UCSD-AML1 (cell line): ENCODE data around the gene HSPB6.
"Not testable (repeated sequence)": the region's sequence is repeated elsewhere in the genome, so short reads cannot be mapped to it uniquely, and the experiment has no call there.

ENCODE experiments used
- DNase-seq: peaks from one replicate; lab custom pipeline; 2025; ENCODE audit not compliant: unreplicated experiment; lab: John Stamatoyannopoulos, UW

Gene HSPB6, protein sequence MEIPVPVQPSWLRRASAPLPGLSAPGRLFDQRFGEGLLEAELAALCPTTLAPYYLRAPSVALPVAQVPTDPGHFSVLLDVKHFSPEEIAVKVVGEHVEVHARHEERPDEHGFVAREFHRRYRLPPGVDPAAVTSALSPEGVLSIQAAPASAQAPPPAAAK

DNA sequence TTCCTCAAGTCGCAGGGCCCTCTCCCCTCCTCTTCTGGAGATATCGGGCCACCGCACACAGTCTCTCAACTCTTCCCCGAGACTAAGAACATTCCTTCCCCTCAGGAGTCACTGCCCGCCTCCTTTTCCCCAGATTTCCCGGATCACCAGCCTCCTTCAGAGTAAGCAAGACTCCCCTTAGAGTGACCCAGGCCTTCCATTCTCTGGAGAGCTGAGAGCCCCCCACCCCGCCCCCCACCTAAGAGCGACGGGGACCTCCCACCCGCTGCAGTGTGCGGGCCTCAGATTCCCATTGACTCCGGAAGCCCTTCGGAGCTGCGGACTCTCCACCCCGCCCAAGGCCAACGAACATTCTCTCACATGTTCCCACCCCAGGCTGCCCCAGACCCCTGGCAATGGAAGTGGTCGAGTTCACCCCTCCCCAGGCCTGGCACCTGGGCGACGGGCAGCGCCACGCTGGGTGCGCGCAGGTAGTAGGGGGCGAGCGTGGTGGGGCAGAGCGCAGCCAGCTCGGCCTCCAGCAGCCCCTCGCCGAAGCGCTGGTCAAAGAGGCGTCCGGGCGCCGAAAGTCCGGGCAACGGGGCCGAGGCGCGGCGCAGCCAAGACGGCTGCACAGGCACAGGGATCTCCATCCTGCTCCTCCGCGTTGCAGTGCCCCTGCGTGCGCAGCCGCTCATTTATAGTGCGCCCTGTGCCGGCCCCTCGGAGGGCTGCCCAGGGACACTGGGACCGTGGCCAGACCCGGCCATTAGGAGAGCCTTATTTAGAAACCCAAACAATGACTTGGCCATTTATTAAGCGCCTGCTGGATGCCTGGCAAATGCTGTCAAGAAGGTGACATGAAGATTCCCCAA, at the start of gene HSPB6:
Gene HSPB6 (minus strand): TSS at position 653 of the 854 bp plus-strand sequence. CDS start 21 bp downstream, at position 632.
- no peak for DNase-seq

DNA sequence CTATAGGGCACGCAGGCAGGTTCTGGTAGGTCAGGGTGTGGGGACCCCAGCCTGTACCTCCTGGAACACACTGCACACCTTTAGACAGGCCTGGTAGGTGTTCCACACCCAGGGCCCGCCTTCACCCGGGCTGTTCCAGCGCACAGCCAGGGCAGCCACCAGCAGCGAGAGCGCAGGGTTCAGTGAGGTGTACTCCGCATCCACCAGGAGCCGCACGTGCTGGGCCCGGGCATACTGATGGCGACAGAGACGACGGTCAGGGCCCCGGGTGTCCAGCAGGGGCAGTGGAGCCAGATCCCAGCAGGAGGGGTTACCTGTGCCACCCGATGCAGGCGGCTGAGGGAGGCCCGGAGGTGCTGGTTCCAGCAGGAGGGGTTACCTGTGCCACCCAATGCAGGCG, 49.8 kb upstream of the HSPB6 start:
- no peak for DNase-seq

DNA sequence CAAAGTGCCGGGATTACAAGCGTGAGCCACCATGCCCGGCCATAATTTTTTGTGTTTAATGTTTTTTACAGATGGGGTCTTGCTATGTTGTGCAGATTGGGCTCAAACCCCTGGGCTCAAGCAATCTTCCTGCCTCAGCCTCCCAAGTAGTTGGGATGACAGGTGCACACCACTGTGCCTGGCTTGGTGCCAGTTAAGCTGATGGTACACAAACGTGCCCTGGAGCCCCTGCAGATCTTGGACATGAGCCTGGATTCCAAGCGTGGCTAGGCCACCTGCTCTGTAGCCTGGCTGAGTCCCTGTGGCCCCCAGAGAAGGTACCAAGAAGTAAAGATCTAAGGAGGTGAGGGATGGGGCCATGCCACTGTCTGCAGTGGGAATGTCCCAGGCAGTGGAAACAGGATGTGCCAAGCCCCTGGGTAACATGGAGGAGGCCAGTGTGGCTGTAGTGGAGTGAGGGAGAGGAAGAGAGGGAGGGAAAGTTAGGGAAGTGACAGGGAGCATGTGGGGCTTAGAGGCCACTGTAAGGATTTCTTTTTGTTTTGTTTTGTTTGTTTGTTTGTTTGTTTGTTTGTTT, 48.8 kb upstream of the HSPB6 start:
- DNase-seq, result no peak

DNA sequence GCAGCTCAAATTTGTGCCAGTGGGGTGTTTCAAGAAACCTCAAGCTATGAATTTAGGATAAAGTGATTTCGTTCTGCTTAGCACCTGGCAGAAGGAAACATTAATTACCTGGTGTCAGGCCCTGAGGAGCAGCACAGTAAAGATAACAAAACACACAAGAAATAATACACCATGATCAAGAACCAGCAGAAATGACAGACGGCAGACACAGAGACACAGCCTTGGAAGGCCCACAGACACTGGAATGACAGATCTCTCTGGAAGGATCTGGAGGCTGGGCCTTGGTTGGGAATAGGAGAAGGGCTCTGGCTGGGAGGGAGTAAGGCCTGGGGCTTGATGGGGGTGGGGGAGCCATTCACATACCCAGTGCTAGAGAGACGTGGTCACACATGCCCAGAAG, 45.0 kb upstream of the HSPB6 start:
- no peak for DNase-seq

DNA sequence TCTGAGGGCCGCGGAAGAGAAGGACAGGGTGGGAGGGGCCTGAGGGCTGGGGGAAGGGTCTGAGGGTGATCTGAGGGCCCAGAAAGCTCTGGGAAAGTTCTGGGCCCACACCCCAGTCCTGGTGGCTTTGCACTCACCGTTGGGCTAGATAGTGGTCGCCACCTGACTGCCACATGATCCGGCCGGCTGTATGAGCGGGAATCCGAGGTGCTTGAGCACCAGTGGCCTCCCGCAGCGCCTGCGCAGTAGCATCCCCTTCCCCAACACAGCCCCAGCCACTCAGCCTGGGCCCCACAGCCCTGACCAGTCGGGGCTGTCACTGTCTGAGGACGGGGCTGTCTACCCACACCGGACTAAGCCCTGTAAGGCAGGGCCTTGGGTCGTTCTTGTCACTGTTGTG, 40.8 kb upstream of the HSPB6 start:
- no peak for DNase-seq

DNA sequence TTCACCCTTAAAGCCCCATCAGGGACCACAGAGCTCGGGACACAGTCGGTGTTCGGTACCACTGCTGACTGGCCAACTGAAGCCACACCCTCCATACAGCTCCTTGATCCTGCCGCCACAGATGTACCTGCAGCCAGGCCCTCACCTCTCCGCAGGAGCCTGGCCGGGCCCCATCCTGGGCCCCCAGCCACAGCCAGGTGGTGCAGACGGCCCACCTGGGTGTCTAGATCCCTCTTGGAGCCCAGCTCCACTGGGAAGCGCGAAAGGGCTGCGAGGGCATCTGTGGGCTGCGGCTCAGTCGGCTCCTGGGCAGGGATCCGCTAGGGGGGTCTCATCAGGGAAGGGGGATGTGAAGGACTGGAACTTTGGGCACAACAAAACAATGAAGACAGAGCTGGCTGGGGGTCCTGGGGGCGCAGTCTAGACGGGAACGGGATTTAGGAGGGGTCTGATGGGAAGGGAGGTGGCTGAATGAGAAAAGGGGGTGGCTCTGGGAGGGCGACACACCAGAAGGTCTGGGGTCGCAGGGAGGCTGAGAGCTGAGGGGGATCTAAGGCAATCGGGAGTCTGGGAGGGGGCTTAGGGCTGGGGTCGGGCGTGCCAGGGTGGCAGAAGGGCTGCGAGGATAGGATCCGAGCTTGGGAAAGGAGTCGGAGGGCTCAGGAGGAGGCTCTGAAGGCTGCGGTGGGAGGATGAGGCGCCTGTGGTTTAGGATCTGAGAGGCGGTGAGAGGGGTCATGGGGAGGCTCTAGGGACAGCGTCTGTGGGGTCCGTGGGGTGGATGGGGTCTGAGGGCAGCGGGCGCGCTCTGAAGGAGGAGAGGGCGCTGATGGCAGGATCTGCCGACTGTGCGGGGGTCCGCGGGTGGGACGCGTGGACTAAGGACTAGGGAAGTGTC, 40.1 kb upstream of the HSPB6 start:
- DNase-seq, result no peak

DNA sequence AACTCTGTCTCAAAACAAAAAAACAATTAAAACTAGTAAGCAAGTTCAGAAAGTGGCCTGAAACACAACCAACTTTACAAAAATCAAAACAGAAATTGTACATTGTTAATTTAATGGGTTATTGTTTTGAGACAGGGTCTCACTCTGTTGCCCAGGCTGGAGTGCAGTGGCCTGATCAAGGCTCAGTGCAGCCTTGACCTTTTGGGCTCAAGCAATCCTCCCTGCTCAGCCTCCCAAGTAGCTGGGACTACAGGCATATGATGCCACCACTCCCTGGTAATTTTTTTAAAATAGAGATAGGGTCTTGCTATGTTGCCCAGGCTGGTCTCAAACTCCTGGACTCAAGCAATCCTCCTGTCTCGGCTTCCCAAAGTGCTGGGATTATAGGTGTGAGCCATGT, 38.7 kb upstream of the HSPB6 start:
- DNase-seq, result not testable (repeated sequence)

DNA sequence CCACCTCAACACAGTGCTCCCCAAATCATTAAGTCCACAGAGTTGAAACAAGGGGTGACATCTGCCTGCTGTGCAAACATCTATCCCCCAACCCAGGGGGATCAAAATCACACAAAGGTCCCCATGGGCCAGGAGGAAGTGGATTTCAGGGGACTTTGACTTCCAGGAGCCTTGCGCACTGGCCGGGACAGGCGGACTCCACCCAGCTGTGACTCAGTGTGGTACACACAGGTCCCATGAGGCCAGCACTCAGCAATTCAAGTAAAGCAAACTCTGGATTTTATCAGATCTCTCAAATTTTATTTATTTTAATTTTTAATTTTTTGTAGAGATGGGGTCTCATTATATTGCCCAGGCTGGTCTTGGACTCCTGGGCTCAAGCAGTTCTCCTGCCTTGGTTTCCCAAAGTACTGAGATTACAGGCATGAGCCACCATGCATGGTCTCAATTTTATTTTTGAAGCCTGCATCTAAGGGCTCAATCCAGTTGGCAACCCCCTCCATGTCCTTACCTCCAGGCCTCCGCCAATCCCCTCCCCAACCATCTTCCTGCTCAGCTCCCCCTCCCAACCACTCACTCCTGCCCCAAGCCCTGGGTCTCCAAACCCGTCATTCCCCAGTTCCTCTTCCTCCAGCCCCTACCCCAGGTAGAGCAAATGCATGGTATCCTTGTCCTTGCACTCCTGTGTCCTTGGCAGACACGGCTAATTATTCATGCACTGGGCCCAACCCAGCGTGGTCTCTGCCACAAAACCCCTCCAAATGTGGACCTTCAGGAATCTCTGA, 36.7 kb upstream of the HSPB6 start:
- no peak for DNase-seq

DNA sequence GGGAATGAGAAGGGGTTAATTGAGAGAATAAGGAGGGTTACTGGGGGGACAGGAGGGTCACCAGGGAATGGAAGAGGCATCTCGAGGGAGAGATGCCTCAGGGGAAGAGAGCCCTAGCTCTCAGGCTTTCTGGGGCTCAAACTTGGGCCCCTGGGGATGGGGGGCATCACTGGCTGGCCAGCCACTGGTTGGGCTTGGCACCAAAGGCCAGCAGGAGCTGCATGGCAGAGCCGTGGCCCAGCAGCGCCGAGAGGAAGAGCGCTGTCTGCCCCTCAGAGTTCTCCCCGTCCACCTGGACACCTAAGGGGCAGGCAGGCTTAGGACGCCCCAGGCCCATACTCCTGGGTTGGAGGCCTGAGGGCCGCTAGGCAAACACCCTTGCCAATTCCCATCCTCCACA, 36.1 kb upstream of the HSPB6 start:
- no peak for DNase-seq

DNA sequence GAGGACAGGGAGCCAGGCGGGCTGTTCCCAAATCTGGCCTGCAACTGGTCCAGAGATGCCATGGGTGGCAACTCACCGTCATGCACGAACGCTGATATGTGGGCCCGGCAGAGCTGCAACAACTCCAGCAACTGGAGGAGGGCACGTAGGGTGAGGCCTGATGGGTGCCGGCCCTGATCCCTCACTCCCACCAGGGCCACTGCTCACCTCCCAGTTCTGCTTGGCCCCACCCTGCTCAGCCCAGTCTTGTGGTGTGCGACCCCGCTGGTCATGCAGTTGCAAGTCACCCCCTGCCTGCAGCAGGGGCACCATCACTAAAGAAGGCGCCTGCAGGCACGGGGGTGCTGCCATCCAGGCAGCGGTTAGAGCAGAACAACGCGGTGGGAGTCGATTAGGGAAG, 35.5 kb upstream of the HSPB6 start:
- DNase-seq, result no peak

DNA sequence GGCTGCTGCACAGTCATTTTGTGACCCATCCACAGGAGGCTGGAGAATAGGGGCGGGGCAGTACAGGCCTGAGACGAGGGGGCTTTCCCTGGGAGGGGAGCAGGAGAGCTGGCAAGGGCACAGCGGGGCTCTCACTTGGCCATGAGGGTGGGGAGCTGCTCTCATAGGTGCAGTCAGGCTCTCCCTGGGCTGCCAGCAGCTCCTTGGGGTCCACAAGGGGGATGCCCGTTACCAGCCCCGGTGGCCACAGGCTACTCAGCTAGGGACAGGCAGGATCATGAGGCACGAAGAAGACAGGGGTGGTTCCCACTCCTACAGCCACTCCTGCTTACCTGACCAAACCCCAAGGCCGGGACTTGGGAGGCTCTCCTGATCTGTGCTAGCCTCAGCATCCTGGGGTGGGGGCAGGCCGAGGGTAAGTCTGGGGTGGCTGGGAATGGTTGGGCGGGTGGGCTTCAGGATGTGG, 35.0 kb upstream of the HSPB6 start:
- DNase-seq, result no peak

DNA sequence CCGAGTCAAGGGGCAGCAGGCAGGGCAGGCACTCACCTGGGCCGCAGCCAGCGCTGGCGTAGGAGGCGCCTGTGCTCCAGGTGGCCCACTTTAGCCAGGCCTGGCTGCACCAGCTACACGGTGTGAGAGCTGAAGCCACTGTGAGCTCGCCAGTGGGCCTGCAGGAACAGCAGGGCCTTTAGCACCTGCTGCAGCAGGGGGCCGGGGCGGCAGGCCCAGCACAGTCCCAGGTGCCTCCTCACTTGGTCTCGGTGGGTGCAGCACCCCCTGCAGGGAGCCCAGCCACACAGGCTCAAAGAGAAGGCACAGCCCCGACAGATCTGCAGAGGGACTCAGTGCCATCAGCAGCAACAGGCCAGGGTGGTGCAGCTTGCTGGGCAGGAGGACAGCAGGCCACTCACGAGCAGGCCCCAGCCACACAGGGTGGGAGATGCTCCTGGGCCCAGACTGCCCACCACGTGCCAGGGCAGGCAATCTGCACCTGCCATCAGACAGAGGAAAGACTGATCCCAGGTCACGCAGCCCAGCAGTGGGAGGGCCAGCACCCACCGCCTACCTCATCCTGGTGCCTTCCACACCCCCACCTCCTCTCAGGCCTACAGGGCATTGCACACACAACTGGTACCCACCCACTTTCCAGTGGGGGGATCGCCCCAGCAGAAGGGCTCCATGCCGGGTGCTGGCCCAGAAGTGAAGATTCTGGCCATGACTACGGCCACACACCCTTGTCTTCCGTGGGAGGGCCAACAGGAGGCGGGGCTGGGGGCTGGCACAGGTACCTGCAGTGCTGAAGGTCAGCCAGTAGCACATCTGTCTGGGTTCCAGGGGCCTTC, 34.4 kb upstream of the HSPB6 start:
- no peak for DNase-seq

DNA sequence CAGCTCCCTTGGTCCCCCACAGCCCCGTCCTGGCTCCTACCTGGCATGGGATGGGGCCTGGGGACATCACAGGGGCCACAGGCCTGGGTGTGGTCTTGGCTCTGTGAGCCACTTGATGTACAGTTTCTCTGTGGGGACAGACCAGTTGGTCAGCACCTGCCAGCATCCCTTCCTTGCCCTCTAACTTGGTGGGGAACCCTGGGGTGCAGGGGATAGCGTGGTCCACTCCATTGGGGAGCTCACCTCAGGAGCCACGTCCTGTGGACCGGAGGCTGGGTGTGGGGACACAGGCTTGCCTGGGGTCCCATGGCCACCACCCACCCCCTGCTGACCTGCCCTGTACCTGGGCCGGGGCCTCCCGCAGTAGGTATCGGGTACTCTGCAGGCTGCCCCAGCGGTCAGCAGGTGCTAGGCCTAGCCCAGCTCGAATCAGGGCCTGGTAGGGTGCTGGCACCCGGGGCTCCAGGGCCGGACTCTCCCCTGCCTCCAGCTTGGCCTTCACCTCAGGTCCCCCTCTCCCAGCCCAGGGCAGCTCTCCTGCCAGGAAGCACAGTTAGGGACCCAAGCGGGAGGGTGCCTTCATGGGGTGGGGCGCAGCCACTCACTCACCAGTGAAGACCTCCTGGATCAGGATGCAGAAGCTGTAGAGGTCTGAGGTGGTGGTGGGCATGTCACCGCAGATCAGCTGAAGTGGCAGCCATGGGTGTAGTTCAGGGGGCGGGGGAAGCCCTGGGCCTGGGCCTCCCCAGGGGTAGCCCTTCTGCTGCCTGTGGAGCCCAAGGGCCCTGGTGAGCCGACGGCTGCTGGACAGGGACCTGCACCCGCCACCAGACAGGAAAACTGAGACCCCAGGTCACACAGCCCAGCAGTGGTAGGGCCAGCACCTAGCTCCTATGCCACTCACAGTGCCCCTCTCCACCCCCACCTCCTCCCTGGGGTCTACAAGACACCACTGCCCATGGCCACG, 33.4 kb upstream of the HSPB6 start:
- no peak for DNase-seq

DNA sequence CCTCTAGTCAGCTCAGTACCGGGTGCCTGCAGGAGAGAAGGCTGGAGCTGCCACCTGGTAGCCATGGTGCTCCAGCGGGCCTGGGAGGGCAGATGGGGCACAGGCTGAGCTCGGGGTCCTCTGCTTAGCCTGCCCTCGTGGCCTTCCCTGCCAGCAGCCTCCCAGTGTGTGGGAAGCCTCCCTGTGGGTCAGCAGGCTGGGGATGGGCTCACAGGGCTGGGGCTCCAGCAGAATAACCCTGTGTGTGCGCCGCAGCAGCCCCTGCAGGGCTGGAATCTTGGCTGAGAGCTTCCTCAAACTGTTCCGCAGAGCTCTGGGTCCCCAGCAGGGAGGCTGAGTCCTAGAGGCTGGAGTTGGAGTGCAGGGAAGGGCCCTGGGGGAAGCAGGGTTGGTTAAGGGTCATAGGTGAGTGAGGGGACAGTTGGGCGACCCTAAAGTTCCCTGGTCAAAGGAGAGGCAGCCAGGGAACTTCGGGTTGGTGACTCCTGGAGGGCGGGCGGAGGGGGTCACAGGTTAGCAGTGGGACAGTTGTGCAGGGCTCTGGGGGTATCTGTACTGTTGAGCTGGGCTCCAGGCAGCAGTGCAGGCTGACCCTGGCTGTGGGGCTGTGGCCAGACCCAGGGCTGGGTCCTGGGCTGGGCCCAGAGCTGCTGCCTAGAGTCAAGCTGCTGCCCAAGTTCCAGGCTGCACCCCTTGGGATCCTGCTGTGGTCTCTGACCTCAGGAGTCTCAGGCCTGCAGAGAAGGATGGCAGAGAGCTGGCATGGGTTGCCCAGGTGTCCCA, 32.6 kb upstream of the HSPB6 start:
- DNase-seq, result no peak

DNA sequence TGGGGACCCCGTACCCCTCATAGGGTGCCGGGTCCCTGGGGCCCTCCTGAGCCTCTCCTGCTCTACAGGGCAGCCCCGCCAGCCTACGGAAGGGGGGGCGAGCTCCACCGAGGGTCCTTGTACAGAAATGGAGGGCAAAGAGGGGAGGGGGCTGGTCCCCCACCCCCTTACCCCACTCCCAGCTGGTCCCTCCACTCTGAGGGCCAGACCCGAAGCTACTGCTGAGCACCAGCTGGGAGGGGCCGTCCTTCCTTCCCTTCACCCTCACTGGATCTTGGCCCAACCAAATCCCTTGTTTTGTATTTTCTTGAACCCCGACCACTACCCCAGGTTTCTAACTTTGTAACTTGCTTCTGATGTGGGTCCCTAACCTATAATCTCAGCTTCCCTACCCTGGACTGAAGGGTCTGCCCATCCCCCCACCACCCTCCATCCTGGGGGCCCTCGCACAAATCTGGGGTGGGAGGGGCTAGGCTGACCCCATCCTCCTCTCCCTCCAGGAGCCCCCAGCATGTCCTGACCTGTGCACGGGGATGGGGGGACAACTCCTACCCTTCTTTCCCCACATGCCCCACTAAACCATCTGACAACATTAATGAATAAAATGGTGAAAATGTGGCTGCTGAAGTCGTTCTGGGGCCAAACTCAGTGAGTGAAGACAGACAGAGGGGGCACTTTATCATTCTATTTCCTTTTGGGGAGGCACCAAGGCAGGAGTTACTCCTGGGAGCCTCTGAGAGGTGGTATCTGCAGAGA, 31.6 kb upstream of the HSPB6 start:
- DNase-seq, result no peak

DNA sequence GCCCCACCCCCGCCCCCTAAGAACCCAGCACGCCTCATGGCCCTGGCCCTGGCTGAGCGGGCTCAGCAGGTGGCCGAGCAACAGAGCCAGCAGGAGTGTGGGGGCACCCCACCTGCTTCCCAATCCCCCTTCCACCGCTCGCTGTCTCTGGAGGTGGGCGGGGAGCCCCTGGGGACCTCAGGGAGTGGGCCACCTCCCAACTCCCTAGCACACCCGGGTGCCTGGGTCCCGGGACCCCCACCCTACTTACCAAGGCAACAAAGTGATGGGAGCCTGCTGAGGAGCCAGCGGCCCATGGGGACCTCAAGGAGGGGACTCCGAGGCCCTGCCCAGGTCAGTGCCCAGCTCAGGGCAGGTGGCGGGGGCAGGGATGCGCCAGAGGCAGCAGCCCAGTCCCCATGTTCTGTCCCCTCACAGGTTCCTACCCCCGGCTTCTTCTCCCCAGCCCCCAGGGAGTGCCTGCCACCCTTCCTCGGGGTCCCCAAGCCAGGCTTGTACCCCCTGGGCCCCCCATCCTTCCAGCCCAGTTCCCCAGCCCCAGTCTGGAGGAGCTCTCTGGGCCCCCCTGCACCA, 30.5 kb upstream of the HSPB6 start:
- no peak for DNase-seq
